ENCODE data around the gene SMG6.

The SMG6 gene

GRCh38 chr17:2197271-2197670 is 106.3 kb downstream of the SMG6 start:
- no peak for DNase-seq

GRCh38 chr17:2195729-2196128 is 107.9 kb downstream of the SMG6 start:
- no peak for DNase-seq

- DNase-seq: no peak
Measured at GRCh38 chr17:2194889-2195335, 108.7 kb downstream of the SMG6 start.

GRCh38 chr17:2192367-2193057 is 111.1 kb downstream of the SMG6 start:
- DNase-seq: peak; percentile 62

- DNase-seq: no peak
Measured at GRCh38 chr17:2191785-2192184, 111.8 kb downstream of the SMG6 start.

GRCh38 chr17:2191227-2191626 is 112.4 kb downstream of the SMG6 start:
- no peak for DNase-seq

GRCh38 chr17:2190014-2190413 is 113.6 kb downstream of the SMG6 start:
- no peak for DNase-seq

- no peak for DNase-seq
Measured at GRCh38 chr17:2188971-2189630, 114.5 kb downstream of the SMG6 start.

GRCh38 chr17:2187758-2188157 is 115.8 kb downstream of the SMG6 start:
- DNase-seq: no peak

- DNase-seq: no peak
Measured at GRCh38 chr17:2186937-2187336, 116.6 kb downstream of the SMG6 start.

GRCh38 chr17:2184993-2185931 is 118.3 kb downstream of the SMG6 start:
- DNase-seq: peak; percentile 5

- DNase-seq: no peak
Measured at GRCh38 chr17:2183346-2183745, 120.2 kb downstream of the SMG6 start.

GRCh38 chr17:2181897-2182448 is 121.6 kb downstream of the SMG6 start:
- DNase-seq: no peak

GRCh38 chr17:2181206-2181896 is 122.2 kb downstream of the SMG6 start:
- no peak for DNase-seq

GRCh38 chr17:2180768-2181167 is 122.8 kb downstream of the SMG6 start:
- DNase-seq: no peak

- no peak for DNase-seq
Measured at GRCh38 chr17:2179615-2180295, 123.8 kb downstream of the SMG6 start.

GRCh38 chr17:2178798-2179501 is 124.6 kb downstream of the SMG6 start:
- no peak for DNase-seq

GRCh38 chr17:2177235-2177811 is 126.3 kb downstream of the SMG6 start:
- no peak for DNase-seq

GRCh38 chr17:2176499-2177169 is 127.0 kb downstream of the SMG6 start:
- no peak for DNase-seq

- no peak for DNase-seq
Measured at GRCh38 chr17:2175294-2175628, 128.3 kb downstream of the SMG6 start.
